Ureter (tissue), 1 donor: ENCODE results near the gene GABRG3. TPM values are rescaled to one million over a fixed set of nuclear protein-coding genes. Genes with fewer than 3 reads are reported as not detected.

ENCODE experiments used
- DNase-seq: peaks from one replicate; pipeline ENCODE4 v3.0.0-alpha.2; 2020; ENCODE audit warnings: low spot score
- total RNA-seq: library from RNA; stranded (reverse); gene quantifications from one replicate; pipeline ENCODE4 v1.2.4, GENCODE V29; 2023
- donor health status: DM: yes; HTN: yes; CAD: no.

The GABRG3 gene
- total RNA-seq, 1 donor from 2014 or later, result 1.6 TPM

- no peak for DNase-seq
These were observed 441.4 kb downstream of the GABRG3 start for GRCh38 chr15:27412415-27412814.

GRCh38 chr15:27414168-27414870 lies 443.3 kb downstream of the GABRG3 start:
- DNase-seq, result no peak

DNA sequence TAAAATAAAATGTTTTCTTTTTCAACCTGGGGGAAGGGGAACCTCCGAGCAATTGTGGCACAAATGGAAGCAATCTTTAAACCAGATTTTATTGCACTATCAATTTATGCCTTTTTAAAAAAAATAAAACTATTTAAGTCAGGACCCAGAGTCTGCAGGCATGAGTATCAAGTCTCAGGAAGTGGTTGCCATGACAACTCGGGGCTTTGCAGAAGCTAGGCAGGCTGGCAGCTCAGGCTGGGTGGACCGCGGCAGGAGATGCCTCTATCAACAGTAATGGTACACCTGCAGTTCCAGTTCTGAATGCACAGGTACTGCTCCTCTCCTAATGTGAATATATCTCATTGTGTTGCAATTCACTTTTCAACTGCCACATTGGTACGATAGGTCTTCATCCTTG lies 447.7 kb downstream of the GABRG3 start:
- no peak for DNase-seq

- no peak for DNase-seq
These were observed 452.0 kb downstream of the GABRG3 start for GRCh38 chr15:27422997-27423396.

DNA sequence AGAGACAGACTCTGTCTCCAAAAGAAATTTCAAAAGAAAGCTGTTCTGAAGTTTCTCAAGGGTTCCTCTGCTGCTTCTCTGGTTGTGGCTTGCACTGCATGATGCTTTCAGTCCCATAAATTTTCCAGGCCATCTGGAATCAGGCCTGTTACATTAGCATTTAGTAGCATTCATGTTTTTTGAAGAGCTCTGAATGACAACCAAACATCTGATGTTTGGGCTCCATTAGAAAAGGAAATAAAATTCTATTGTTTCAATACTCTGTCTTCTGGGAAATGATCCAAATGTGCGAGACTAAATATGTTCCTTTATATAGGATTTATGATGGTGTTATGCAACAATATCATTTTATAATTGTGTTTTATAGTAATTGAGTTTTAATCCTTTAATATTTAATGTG lies 455.8 kb downstream of the GABRG3 start:
- DNase-seq, result no peak

DNA sequence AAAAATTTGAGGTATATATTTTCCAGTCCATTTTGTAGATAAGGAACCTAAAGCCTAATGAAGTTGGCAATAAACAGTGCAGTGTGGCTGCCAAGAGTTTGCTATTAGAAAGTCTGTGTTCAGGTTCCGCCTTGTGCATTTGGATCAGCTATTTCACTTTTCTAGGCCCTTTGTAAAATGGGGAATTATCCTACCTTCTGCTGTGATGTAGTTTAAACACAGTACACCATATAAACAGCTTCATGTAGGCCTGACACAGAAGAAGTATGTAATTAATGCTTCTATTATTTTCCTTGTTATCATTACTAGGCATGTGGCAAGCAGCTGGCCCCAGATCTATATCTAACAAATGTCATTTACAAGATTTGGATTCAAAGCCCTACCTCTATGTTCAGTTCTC lies 456.3 kb downstream of the GABRG3 start:
- no peak for DNase-seq

DNA sequence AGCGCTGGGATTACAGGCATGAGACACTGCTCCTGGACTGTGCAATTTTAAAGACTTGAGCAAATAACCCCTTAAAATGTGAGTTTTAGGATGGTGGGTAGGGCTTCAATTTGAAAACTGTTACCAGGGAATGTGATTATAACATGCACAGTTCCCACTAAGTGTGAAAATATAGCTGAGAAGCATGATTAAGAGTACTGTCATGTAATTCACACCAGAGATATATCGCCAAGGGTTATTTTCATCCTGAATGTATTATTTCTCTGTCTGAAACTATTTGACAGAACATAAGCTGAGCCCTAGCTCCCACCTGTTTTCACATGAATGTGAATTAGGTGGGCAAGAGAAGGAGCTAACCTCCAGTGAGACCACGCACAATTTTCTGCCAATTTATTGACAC lies 457.2 kb downstream of the GABRG3 start:
- no peak for DNase-seq

- no peak for DNase-seq
These were observed 458.6 kb downstream of the GABRG3 start for GRCh38 chr15:27429577-27429976.

DNA sequence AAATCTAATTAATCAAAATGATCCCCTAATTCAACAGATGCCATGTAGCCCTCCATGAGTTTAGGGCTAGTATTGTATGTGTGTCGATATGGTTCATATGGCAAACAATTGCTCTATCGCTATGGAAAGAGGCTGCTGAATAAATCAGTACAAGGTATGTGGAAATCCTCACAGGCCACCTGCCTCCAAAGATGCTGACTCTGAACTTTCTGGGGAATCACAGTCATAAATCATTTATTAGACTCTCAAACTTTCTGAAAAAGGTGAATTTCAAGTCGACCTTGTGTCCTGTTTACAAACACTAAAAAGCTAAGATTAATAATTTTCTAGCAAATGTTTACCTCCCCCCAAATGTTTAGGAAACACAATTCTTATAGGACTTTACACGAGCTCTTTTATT lies 462.6 kb downstream of the GABRG3 start:
- DNase-seq, result no peak

- DNase-seq, result no peak
These were observed 467.7 kb downstream of the GABRG3 start for GRCh38 chr15:27438403-27439375.

- no peak for DNase-seq
These were observed 470.1 kb downstream of the GABRG3 start for GRCh38 chr15:27441120-27441519.

DNA sequence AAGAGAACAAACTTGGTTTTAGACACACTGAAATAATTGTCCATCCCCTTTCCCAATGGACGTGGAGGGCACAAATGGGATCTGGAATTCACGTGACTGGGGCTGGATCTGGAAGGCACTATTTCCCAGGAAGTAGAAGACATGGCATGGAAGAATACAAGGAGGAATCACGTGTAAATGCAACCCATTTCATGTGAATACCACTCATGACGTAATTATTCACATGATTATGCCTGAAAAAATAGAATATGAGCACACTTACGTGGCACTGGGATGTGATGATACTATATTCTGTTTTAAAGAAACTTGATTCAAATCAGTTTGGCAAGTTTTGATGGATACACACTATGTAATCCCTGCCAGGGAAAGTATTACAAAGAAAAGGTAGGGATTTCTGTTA lies 477.3 kb downstream of the GABRG3 start:
- no peak for DNase-seq

- peak; percentile 72 for DNase-seq
These were observed 478.0 kb downstream of the GABRG3 start for GRCh38 chr15:27448986-27449385.

DNA sequence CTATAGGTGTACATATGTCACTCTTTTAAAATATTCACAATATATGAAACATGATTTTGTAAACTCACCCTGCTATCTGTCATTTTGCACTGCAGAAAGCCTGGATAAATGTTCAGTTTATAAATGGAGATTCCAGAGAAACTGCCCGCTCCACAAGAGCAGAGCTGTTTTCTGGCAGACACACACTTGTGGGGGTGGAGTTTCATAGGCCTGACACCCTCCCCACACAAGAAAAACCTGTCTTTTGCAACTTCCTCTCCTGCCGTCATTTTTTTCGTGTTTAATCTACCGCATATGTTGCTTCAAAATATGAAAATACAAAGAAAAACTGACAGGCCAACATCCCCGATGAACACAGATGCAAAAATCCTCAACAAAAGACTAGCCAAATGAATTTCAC lies 479.0 kb downstream of the GABRG3 start:
- DNase-seq, result no peak

- no peak for DNase-seq
These were observed 483.5 kb downstream of the GABRG3 start for GRCh38 chr15:27454281-27455075.

DNA sequence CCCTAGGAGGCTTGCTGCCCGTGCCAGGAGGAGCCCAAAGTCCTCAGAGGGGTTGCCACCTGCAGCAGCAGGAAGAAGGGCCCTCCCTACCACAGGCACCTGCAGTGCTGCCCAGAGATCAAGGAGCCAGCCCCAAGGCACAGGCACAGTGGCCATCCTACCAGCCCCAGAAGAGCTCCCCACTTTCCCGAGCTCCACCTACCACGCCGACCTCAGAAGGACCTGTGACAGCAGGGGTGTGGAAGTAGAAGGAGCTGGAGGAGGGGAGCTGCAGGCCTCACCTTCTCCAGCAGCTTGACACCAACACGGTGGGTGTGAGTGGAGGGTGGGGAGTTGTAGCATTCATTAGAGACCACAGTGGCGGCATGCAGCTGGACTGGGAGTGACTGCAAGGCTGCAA lies 485.8 kb downstream of the GABRG3 start:
- DNase-seq, result no peak

- no peak for DNase-seq
These were observed 486.8 kb downstream of the GABRG3 start for GRCh38 chr15:27457766-27458165.

- DNase-seq, result no peak
These were observed 487.5 kb downstream of the GABRG3 start for GRCh38 chr15:27458345-27459084.

DNA sequence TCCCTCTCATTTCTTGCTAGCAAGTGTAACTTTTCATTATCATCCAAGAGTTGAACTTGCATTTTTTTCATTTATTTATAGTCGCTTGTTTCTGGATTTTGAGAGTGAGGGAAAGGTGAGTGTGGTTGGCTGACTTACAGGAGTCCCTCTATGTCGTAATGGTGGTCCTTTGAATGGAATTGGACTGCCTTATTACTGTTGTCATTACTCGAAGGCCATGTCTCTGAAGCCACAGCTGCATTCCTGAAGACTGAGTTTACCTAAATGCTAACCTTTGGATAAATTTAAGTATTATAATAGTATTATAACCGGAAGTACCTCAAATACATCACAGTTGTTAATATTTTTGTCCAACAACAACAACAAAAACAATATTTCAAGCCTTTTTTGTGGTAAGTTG lies 488.9 kb downstream of the GABRG3 start:
- DNase-seq, result no peak

GRCh38 chr15:27461181-27461580 lies 490.2 kb downstream of the GABRG3 start:
- no peak for DNase-seq

GRCh38 chr15:27463525-27464088 lies 492.6 kb downstream of the GABRG3 start:
- no peak for DNase-seq
